ENCODE results near the gene FAM120B.
"Not testable (repeated sequence)": the region's sequence is repeated elsewhere in the genome, so short reads cannot be mapped to it uniquely, and the experiment has no call there.

FAM120B gene

DNA sequence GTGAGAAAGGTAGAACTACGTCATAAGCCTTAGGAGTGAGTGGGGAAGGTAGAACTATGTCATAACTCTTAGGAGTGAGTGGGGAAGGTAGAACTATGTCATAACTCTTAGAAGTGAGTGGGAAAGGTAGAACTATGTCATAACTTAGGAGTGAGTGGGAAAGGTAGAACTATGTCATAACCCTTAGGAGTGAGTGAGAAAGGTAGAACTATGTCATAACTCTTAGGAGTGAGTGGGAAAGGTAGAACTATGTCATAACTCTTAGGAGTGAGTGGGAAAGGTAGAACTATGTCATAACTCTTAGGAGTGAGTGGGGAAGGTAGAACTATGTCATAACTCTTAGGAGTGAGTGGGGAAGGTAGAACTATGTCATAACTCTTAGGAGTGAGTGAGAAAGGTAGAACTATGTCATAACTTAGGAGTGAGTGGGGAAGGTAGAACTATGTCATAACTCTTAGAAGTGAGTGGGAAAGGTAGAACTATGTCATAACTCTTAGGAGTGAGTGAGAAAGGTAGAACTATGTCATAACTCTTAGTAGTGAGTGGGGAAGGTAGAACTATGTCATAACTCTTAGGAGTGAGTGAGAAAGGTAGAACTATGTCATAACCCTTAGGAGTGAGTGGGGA lies 92.3 kb downstream of the FAM120B start:
- not testable (repeated sequence) for DNase-seq

DNA sequence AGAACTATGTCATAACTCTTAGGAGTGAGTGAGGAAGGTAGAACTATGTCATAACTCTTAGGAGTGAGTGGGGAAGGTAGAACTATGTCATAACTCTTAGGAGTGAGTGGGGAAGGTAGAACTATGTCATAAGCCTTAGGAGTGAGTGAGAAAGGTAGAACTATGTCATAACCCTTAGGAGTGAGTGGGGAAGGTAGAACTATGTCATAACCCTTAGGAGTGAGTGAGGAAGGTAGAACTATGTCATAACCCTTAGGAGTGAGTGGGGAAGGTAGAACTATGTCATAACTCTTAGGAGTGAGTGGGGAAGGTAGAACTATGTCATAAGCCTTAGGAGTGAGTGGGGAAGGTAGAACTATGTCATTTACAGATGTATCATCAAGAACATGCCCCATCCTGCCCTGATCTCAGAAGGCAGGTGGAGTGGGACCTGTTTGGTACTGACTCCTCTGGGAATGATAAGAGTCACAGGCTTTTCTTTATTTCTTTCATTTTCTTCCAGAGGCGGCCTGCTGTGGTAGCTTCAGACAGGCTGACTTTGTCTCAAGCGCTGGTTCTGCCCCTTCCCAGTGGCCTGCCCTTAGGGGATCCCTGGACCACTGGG lies 93.5 kb downstream of the FAM120B start:
- DNase-seq = not testable (repeated sequence)

DNA sequence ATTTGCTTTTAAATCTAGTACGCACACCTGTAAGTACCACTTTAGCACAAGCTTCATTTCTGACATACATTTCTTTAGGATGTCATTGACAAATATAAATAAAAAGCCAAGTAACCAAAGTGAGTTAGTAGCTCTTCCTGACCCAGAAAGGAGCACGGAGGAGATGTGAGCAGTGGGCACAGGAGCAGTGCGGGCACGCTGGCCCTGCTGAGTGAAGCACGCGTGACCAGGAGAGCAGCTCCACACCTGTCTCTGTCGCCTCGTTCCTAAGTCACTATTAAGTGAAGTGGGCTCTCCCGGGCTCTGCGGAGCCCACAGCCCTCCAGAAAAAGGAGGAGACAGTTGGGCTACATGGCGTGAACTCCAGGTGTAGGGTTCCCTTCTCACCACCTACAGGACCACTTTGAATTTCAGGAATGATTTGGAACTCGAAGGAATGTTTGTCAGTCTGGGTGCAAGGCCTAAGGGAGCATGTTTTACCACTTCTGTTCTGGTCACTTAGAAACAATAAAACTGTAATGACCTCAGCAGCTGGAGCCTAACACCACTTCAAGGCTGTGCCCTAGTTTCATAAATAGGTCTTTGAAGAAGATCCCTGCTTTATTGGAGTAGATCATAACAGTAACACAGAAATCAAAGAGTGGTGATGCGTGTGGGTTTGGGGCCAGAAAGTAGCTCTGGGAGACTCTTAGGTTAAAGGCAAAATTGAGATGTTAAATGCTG lies 95.9 kb downstream of the FAM120B start:
- DNase-seq = no peak

DNA sequence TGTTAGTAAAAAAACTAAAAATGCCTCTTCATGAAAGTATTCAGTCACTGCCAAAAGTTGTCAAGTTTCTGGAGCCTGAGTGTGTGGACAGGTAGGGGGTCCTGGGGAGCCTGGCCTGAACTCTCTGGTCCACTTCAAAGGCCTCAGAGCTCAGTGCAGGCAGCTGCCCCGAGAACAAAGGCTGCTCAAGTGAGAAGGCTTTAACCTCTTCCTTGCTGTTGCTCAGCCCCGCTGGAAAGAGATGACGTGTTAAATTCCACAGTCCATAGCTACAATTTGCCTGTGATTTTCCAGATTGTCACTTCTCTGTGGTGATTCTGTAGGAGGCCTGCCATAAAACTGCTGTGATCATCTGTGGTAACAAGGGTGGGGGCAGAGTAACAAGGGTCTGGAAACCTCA lies 96.9 kb downstream of the FAM120B start:
- DNase-seq = no peak

DNA sequence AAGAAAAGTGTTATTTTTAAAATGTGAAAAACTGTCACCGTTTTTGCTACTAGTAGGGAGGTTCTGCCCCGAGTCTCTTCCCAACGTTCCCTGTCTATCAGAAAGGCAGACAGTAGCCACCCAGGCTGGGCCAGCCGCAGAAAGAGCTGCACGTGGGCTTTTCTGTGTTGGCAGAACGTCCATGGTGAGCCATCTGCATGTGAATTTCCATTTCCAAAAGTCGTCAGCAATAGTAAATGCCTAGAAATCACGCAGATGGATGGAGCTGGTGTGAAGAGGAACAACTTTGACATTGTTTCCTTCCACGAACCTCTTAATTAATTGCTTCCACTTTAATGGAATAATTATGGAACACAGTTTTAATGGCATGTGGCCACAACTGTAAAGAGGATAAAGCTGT lies 97.5 kb downstream of the FAM120B start:
- no peak for DNase-seq

DNA sequence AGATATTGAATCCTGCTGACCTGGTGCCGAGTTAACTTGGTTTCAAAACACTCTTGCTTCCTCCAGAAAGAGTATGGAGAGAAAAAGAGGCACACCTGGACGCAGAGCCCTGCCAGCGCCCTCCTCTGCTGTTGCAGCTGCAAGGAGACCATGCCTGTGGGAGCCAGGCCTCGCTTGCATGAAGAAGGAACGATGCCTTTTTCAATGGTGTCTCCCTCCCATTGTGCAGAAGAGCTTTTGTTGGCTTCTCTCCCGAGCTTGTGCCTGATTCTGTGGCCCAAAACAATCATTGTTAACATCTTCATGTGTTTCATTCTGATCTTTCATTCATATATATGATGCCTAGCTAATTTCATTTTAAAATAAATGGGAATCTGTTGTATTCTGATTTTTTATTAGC lies 98.1 kb downstream of the FAM120B start:
- no peak for DNase-seq

DNA sequence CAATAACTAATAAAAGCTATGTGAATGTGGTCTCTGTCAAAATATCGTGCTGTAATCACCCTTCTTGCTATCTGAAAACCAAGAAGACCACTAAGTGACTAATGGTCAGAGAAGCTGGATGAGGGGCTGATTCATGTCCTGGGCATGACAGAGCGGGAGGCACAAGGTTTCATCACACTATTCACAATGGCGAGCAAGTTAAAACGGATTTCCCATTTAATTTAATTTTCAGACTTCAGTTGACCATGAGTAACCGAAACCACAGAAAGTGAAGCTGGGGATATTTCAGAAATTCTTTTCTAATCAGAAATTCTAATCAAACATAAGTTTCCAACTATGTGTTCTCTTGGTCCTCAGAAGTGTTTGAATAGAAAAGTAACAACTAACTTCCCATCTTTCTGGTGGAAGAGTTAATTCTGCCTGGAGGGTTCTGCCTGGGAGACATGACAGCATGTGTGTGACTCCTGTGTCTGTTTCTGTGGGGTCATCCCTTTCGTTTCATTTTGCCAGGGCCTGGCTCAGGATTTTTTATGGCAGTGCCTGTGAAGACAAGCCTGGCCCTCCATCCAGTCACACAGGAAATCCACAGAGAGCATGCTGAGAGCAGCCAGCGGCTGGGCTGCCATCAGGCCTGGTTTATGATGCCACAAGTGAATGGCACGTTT lies 98.9 kb downstream of the FAM120B start:
- DNase-seq = no peak

DNA sequence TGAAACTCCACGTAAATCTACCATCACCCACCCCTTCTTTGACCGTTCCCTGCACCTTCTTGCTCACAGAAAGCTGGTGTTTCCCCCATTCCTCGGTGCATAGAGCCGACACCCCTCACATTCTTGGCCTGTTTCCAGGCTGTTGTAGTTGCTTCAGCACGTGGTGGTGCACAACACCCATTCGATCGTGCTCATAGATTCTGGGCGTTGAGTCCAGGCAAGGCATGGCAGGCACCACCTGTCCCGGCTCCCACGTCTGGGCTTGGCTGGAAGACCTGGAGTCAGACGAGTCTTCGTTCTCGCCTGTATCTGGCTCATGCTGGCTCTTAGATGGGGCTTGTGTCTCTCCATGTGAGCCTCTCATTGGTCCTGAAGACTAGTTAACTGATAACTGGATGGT lies 100.6 kb downstream of the FAM120B start:
- DNase-seq = no peak

DNA sequence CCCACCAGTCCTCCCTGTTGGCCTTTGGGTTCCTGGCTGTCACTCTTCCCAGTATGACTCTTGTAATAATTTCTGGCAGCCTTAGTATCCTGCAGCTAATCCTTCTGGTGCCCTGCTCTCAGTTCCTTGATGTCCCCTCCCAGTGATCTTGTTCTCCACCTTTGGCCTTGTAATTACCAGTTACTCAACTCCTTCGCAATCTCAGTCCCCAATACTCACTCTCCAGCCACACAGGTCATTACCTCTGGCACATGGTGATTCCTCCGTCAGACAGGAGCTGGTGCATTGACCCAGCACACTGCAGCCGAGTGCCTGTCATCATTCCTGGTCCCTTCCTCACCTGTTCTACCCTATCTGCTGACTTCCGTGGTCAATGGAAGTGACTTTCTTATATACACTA lies 101.4 kb downstream of the FAM120B start:
- no peak for DNase-seq

DNA sequence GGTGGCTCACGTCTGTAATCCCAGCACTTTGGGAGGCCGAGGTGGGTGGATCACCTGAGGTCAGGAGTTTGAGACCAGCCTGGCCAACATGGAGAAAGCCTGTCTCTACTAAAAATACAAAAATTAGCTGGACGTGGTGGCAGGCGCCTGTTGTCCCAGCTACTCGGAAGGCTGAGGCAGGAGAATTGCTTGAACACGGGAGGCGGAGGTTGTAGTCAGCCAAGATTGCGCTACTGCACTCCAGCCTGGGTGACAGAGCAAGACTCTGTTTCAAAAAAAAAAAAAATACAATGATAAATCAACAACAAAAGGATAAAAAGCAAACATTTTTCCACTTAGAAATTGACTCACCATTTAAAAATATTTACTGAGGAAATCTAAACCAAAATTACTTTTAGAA lies 103.2 kb downstream of the FAM120B start:
- DNase-seq = not testable (repeated sequence)

DNA sequence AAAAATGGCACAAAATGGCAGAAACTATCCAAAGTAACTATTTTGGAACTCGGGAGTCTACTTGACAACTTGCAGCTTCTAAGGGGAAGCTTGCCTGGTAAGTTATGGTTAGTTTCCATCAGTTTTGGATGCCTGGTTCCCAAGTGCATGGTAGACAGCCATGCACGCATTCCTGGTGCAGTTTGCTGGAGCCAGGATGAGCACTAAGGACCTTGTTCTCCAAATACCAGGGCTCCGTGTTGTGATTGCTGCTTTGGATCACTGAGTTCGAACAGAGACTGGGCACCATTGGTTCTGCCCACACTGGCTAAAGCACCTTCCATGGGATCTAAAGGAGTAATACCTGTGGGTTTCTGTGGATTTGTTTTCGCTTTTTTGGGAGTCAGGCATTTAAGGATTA lies 103.7 kb downstream of the FAM120B start:
- no peak for DNase-seq

DNA sequence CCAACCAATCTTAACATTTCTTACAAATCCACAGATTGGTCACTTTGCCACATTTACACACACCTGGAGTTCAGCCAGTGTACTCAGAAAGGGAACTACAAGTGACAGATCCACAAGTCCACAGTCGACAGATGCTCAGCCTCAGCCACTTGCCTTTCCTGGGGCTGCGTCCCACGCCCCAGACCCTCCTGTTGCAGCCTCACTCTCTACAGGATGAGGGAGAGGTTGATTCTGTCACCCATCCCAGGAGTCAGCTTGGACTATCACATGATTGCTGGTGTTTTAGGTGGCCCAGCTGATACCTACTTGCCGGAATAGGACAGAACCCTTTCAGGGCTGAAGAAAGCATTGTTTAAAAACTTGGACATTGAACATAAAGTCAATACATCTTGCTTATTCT lies 108.8 kb downstream of the FAM120B start:
- no peak for DNase-seq

DNA sequence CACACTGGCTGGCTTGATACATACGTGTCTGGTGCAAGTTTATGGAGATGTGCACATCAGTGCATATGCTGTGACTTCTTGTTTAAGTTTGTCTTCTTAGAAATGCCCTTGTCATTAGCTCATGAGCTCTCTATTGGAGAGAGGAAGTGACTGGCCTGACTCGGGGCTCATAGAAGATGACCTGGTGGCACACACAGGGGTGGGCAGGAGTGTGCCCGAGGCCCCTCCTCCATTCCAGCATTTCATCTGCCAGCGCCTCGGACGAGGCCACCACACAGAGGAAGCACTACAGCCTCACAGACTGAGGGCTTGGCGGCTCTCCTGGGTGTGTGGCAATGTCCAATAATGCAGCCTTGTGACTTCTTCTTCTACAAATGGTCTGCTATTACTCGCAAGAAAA lies 109.7 kb downstream of the FAM120B start:
- DNase-seq = no peak

DNA sequence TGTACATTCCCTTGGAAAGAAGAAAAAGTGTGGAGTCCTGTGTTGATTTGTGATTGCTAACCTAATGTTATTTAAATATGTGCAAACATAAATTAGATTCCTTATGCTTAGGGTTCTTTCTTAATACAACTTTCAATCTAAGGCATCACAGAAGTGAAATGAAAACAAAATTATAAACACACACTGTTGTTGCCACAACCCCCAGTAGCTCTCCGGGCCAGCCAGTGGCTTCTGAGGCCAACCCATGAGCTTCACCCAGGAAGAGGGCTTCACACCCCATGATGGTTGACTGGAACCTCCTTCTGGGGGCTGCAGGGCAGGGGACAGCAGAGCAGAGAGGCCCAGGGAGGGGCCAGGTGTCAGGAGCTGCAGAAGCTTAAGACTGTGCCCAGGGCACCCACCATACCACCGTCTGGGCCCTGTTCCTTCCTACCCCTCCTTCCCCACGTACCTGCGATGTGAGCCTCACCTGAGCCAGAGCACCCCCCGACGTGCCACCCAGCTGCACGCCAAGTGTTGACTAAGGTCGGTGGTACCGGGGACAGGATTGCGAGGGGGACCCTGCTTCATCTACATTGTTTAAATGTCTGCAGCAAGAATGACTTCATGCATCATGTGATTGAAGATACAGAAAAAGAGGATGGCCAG lies 110.5 kb downstream of the FAM120B start:
- no peak for DNase-seq

DNA sequence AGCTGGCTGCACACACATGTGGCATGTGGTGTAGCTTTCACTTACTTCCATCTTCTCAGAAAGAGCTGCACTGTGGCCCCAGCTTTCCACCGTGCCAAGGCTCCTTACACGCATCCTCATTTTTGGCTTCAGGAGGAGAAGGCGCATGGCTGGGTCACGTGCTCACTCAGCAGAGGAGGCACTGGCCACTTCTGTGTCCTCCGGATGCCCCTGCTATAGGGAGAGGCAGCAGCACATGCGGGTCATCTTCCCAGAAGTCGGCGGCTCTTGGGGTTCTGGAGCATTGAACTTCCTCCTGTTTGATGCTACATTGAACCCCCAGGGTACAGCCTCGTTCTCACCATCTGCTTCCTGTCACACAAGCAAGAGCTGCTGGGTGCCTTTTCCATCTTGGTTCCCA lies 111.3 kb downstream of the FAM120B start:
- no peak for DNase-seq

DNA sequence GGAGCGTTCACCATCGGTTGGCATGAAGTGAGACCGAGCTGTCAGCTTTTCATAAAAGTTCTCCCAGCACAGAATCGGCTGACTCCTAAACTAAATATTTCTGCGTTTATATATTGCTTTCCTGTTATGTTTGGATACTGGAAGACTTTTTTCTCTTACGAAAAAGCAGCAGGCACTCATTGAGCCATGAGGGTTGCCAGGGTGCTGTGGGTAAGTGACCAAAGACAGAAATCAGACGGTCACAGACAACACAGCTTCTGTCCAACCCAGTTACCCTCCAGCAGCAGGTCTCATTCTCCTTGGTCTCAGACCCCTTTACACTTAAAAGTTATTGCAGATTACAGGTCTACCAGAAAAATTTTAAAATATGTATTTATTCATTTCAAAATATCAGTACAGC lies 113.7 kb downstream of the FAM120B start:
- no peak for DNase-seq

DNA sequence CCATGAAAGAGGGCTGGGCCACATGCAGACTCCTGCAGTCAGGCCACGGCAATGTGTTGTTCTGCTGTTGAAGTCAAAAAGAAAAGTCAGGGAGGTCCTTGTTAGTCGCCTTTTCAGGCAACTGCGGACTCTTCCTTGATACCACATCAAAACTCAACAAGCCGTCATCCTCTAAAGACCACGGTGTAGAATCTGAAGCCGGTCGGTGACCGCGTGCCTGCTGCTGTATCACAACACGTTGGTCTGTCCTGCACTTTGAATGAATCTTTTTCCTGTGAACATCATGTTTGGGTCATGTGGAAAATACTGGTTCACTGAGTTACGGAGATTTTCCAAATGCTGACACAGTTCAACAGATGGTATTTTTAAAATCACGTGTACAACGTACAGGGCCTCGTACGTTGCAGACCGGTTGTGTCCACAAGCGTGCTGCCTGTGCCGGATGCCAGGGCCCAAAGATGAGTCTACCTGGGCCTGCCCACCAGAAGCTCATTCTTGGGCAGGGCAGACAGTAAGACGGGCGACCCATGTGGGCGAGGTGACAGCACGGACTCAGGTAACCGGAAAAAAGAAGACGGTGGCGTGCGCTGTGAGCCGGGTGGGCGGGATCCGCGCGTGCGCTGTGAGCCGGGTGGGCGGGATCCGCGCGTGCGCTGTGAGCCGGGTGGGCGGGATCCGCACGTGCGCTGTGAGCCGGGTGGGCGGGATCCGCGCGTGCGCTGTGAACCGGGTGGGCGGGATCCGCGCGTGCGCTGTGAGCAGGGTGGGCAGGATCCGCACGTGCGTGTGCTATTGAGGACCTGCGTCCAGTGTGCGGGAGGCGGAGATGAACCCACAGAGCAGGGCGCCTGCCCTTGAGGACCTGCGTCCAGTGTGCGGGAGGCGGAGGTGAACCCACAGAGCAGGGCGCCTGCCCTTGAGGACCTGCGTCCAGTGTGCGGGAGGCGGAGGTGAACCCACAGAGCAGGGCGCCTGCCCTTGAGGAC lies 114.5 kb downstream of the FAM120B start:
- no peak for DNase-seq

DNA sequence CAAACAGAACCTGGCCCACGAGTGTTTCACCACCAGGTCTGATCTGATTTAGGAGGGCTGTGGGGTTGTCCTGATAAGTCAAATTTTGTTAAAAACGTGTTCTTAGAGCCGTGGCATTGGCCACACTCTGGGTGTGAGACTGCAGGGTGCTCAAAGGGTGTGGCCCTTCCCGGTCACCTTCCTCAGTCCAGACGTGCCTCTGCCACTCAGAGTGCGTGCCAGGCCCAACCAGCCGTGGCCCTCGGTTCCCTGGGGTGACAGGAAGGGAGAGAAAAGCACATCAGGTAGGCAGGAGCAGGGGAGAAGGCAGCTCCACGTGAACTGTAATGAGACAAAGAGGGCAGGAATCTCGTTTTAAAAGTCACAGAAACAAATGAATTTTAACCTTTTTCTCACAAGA lies 115.4 kb downstream of the FAM120B start:
- no peak for DNase-seq

DNA sequence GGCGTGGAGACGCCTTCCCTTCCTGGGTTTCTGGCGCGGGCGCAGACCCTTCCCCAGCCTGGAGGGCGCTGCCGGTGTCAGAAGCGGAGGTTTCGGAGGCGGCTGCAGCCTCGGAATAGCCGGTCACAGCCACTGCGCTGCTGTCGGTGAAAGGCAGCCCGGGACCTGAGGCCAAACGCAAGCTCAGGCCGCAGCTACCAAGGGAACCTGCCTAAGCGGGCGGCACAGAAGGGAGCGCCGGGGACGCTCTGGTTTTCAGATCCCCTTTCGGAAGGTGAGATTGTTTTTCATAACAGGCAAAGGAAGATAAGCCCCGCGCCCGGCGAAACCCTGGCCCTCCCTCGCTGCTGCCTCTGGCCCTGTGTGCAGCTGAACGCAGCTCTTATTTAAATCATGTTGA lies 116.5 kb downstream of the FAM120B start:
- DNase-seq = no peak

DNA sequence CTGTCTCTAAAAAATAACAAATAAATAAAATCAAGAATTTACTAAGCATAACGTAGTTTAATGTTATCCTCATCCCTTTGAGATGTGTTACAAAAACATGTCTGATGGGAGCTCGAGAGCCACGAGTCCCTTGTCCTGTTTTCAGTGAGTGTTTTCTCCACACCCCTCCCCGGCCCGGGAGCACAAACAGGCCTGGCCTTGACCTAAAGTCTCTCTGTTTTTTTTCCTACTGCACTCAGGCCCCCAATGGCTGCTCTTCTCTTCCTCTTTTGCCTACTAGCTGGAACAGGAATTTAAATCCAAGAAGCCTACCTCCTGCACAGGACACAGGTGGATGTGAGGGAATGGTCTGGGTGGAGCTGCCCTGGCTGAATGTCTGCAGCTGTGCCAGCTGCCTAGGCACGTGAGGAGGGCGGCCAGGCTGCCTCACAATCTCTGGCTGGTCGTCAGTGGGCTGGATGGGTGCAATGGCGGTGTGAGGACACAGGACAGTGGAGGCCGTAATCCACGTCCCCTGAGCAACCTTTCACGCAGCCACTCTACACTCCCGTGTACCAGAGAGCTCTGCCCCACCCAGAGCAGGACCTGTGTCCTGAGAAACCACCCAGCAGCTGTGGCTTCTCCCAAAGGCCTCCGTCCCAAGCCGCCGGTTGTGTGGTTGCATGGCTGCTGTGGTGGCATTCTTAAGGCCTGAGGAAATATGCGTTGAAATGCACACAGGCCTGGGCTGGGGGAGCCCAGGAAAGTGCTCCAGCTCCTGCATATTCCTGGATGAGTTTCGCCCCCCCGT lies 117.5 kb downstream of the FAM120B start:
- no peak for DNase-seq

DNA sequence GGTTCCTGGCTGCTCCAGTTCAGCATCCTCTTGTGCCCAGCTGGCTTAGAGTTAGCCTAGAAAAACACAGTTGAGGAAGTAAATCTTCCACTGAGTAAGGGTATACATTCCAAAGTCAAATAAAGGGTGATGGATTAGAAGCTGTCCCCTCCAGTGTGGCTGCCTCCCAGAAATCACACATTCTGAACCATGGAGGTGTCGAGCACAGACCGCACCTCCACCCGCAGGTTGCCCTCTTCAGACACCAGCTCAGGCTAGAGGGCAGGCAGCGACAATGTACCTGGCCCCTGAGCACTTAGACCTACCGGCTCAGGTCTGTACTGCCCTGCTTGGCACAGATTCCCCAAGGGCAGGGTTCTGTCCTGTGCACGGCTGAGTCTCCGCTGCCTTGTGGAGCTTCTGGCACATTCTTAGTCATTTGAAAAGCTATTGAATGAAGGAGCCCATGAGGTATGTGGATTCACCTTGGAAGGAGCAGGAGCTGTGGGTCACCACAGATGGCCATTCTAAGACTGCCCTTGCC lies 118.1 kb downstream of the FAM120B start:
- no peak for DNase-seq
